ENCODE results near the gene LOXL3.
"Not testable (repeated sequence)": the region's sequence is repeated elsewhere in the genome, so short reads cannot be mapped to it uniquely, and the experiment has no call there.

The LOXL3 gene

GRCh38 chr2:74486141-74486540 lies 67.6 kb downstream of the LOXL3 start:
- DNase-seq (ENCODE audit: low read depth) = no peak
- H3K4me3 ChIP-seq (replicated peaks; ENCODE audit: low read depth, low read length) = no peak overlapping the region
- no peak for TF ChIP-seq CTCF (IDR thresholded peaks at IDR 0.05; ENCODE audit: low read length, missing control alignments)

GRCh38 chr2:74483675-74484164 lies 70.0 kb downstream of the LOXL3 start:
- peak overlapping the region; percentile 98 for H3K4me3 ChIP-seq (replicated peaks; ENCODE audit: low read depth, low read length)
- not testable (repeated sequence) for DNase-seq (ENCODE audit: low read depth)

- DNase-seq (ENCODE audit: low read depth) = peak; percentile 96
- H3K4me3 ChIP-seq (replicated peaks; ENCODE audit: low read depth, low read length) = peak within 1 kb of the TSS; percentile 98
- peak; percentile 87 for TF ChIP-seq CTCF (IDR thresholded peaks at IDR 0.05; ENCODE audit: low read length, missing control alignments)
These were observed 70.7 kb downstream of the LOXL3 start, which contains the start of the genes CCDC142 and TTC31 for GRCh38 chr2:74482801-74483674. TSS of gene CCDC142 (minus strand) at chr2:74482998. CDS start at chr2:74482837, 161 bp downstream. TSS of gene TTC31 (plus strand) at chr2:74483081. CDS start at chr2:74483096, 15 bp downstream.

All from fibroblast of pulmonary artery (primary cell).